Right atrium auricular region (tissue), 2 donors: ENCODE data around the gene RIMBP2. TPM values are rescaled to one million over a fixed set of nuclear protein-coding genes. Genes with fewer than 3 reads are reported as not detected.

Source experiments
- DNase-seq: peaks from one replicate; pipeline ENCODE4 v3.0.0-alpha.2; 2019; ENCODE audit warnings: low spot score
- H3K27ac ChIP-seq, 2 donors: fragments of 200-600 bp; sonication (generic); 1 replicate in 1 of 2; 2 replicates in 1 of 2; pipeline ENCODE4 v1.5.1; 2016 to 2019
- H3K27me3 ChIP-seq, 2 donors: fragments of 200-600 bp; sonication (generic); one replicate each; pipeline versions ENCODE4 v1.5.1 to v1.6.0; 2017 to 2019
- H3K36me3 ChIP-seq: fragments of 200-600 bp; sonication (generic); one replicate; pipeline ENCODE4 v1.5.1; 2016
- H3K4me1 ChIP-seq, 2 donors: fragments of 200-600 bp; sonication (generic); one replicate each; pipeline versions ENCODE4 v1.5.1 to v1.6.0; 2017 to 2019
- H3K4me3 ChIP-seq, 2 donors: fragments of 200-600 bp; sonication (generic); 1 replicate in 1 of 2; 2 replicates in 1 of 2; pipeline ENCODE4 v1.5.1; 2017 to 2019; ENCODE audit warnings: mild to moderate bottlenecking in 1 of 2, moderate library complexity in 1 of 2
- H3K9me3 ChIP-seq, 2 donors: fragments of 200-600 bp; sonication (generic); one replicate each; pipeline ENCODE4 v1.5.1; 2019
- total RNA-seq, 2 donors: library from RNA; depleted of rRNA; stranded (reverse); fragments of >200 nt; gene quantifications; one replicate each; pipeline ENCODE4 v1.1.0, GENCODE V29; 2016
- TF ChIP-seq, protein P1 (sequence below), 2 donors: fragments of 200-600 bp; sonication (generic); IDR thresholded peaks; one replicate each; pipeline ENCODE4 v1.5.1; 2019; ENCODE audit warnings: antibody characterized with exemption in 2 of 2

RIMBP2 gene
- total RNA-seq, 2 donors from 2014 or later, result 0.04 TPM; not detected in 1

DNA sequence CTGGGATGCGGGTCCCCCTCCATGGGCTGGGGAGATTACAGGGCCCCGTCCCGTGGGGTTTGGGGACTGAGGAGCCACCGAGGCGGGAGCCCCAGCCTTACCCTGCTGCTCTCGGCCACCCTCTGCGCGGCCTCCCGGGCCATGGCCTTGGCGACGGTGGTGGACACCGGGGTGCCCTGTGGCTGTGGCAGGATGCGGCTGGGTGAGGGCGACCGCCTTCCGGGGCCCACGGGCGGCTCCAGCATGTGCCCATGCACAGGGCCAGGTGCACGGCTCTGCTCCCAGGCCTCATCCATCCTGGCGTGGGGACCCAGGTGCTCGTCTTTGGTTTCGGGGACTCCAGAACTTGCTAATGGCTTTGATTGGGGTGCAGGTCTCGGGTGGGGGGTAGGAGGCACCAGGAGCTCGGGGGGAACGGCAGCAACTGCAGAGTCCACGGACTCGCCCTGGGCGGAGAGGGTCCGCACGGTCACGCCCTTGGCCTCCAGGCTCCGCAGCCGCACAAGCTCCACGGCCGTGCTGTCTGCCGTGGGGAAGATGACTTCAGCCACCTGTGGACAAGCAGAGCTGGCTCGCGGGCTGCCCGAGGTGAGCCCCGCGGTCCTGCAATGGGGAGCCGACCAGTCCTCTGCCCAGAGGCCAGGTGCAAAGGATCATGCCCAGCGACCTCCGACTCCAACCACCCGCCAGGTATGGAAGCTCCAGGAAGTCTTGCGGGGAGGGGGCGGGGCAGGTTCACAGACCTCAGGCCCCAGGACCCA, 279.2 kb downstream of the RIMBP2 start:
- no peaks in the 10 kb centered on the region for H3K4me1 ChIP-seq
- H3K4me3 ChIP-seq, result no peak overlapping the region
- no peaks in the 10 kb centered on the region for H3K27me3 ChIP-seq
- H3K36me3 ChIP-seq, result no peaks in the 10 kb centered on the region
- no peak overlapping the region for H3K27ac ChIP-seq
- TF ChIP-seq, protein P1, sequence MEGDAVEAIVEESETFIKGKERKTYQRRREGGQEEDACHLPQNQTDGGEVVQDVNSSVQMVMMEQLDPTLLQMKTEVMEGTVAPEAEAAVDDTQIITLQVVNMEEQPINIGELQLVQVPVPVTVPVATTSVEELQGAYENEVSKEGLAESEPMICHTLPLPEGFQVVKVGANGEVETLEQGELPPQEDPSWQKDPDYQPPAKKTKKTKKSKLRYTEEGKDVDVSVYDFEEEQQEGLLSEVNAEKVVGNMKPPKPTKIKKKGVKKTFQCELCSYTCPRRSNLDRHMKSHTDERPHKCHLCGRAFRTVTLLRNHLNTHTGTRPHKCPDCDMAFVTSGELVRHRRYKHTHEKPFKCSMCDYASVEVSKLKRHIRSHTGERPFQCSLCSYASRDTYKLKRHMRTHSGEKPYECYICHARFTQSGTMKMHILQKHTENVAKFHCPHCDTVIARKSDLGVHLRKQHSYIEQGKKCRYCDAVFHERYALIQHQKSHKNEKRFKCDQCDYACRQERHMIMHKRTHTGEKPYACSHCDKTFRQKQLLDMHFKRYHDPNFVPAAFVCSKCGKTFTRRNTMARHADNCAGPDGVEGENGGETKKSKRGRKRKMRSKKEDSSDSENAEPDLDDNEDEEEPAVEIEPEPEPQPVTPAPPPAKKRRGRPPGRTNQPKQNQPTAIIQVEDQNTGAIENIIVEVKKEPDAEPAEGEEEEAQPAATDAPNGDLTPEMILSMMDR (IDR thresholded peaks at IDR 0.05), result no peak
- no peaks in the 10 kb centered on the region for H3K9me3 ChIP-seq
- no peak for DNase-seq

DNA sequence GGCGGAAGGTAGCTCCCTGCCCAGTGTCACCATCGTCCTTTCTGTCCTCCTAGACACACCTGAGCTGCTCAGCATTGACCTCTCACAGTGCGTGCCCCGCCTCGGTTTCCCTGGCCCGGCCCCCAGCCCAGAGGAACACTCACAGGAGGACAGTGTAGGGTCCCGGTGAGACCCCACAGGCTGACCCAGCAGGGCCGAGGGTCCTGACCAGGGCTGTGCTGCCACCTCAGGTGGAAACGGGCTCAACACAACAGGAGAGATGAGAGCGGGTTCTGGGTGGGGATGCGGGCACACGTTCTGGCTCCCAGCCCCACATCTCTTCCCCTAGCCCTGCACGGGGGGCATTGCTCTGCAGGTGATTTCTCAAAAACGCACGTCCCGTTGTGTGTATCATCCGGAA, 280.3 kb downstream of the RIMBP2 start:
- DNase-seq, result no peak
- Histone ChIP-seq H3K27me3 (no peaks in the 10 kb centered on the region), H3K9me3 (no peaks in the 10 kb centered on the region), H3K27ac (no peak overlapping the region), H3K4me3 (no peak overlapping the region), H3K4me1 (no peaks in the 10 kb centered on the region), H3K36me3 (no peaks in the 10 kb centered on the region)
- TF ChIP-seq, protein P1 (IDR thresholded peaks at IDR 0.05), result no peak

DNA sequence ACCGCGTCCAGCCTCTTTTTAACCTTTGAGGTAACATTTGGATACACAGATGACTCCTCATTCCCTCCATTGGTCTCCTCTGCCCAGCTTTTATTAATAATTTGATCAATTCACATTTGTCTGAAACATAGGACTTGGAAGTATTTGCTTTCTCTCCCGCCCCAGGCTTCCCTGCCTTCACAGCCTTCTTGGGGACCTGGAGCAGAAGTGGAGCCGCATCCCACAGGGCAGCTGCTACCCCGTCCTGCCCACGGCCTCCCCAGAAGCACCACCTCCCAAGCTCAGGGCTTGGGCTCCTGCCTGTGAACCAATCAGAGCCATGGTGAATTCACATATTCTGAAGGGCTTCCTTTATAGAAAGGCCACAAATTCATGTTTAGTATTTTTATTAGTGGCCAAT, 280.8 kb downstream of the RIMBP2 start:
- TF ChIP-seq, protein P1 (IDR thresholded peaks at IDR 0.05), result no peak
- no peak for DNase-seq
- Histone ChIP-seq H3K4me3 (no peak overlapping the region), H3K27me3 (no peaks in the 10 kb centered on the region), H3K4me1 (no peaks in the 10 kb centered on the region), H3K36me3 (no peaks in the 10 kb centered on the region), H3K27ac (no peak overlapping the region), H3K9me3 (no peaks in the 10 kb centered on the region)

DNA sequence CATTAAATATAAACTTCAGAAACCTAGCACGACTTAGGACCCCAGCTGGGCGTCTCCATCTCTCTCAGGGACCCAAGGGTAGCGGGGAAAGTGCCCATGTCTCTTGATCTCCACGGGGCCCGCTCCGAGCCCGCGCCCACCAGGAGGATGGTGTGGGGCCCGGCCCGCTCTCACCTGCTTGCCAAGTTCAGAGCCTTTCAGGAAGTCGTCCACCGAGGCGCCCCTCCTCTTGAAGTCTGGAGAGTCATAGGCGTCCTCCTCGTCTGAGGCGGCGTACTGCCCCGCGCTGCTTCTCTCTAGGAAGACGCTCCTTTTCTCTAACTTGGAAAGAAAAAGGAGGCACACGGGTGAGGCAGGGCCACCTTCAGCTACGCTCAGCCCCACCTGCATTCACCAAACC, 281.5 kb downstream of the RIMBP2 start:
- Histone ChIP-seq H3K9me3 (no peaks in the 10 kb centered on the region), H3K27me3 (no peaks in the 10 kb centered on the region), H3K4me1 (no peaks in the 10 kb centered on the region), H3K4me3 (no peak overlapping the region), H3K27ac (no peak overlapping the region), H3K36me3 (no peaks in the 10 kb centered on the region)
- no peak for DNase-seq
- TF ChIP-seq, protein P1 (IDR thresholded peaks at IDR 0.05), result no peak

DNA sequence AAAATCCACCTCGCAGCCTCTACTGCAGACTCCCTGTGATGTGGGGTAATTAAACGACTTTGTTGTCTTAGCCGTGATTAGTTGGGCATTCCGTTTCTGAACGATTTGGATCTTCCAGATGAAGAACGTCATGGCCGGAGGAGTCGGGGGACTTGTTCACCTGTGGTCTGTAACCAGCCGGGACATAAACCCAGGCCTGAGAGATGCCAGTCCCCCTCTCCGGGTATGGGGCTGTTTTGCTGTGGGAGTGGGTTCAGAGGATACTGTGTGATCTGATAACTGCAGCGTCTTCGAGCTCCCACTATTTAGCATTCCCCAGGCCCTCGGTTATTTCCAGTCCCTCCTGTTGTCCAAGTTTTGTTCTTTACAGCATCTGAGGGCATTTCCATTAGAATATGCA, 282.3 kb downstream of the RIMBP2 start:
- Histone ChIP-seq H3K4me1 (no peaks in the 10 kb centered on the region), H3K9me3 (no peaks in the 10 kb centered on the region)
- no peak for DNase-seq

More for the DNA sequence above, 282.3 kb downstream of the RIMBP2 start:
- TF ChIP-seq, protein P1 (IDR thresholded peaks at IDR 0.05), result no peak
- no peaks in the 10 kb centered on the region for H3K27me3 ChIP-seq
- no peak overlapping the region for H3K27ac ChIP-seq
- H3K4me3 ChIP-seq, result no peak overlapping the region
- no peaks in the 10 kb centered on the region for H3K36me3 ChIP-seq
